DMS 273 (cell line): ENCODE data around the gene AMBRA1.
"Not testable (repeated sequence)": the region's sequence is repeated elsewhere in the genome, so short reads cannot be mapped to it uniquely, and the experiment has no call there.

ENCODE experiments used
- DNase-seq: peaks from one replicate; lab custom pipeline; 2025; ENCODE audit not compliant: unreplicated experiment; lab: John Stamatoyannopoulos, UW

AMBRA1 gene

GRCh38 chr11:46375392-46376101 lies 218.3 kb downstream of the AMBRA1 start:
- no peak for DNase-seq

- no peak for DNase-seq
Observed at GRCh38 chr11:46374815-46375214, 219.0 kb downstream of the AMBRA1 start.

- no peak for DNase-seq
Observed at GRCh38 chr11:46373787-46374740, 219.8 kb downstream of the AMBRA1 start.

GRCh38 chr11:46372501-46372900 lies 221.3 kb downstream of the AMBRA1 start:
- DNase-seq = not testable (repeated sequence)

- DNase-seq = no peak
Observed at GRCh38 chr11:46372086-46372485, 221.7 kb downstream of the AMBRA1 start.

GRCh38 chr11:46371262-46371661 lies 222.6 kb downstream of the AMBRA1 start:
- not testable (repeated sequence) for DNase-seq

- no peak for DNase-seq
Observed at GRCh38 chr11:46370253-46370652, 223.6 kb downstream of the AMBRA1 start.

GRCh38 chr11:46369458-46370152 lies 224.2 kb downstream of the AMBRA1 start:
- DNase-seq = peak; percentile 83

- DNase-seq = no peak
Observed at GRCh38 chr11:46367916-46368267, 225.9 kb downstream of the AMBRA1 start.

GRCh38 chr11:46367244-46367915 lies 226.4 kb downstream of the AMBRA1 start:
- DNase-seq = peak; percentile 95

GRCh38 chr11:46366661-46367161 lies 227.1 kb downstream of the AMBRA1 start:
- DNase-seq = no peak

- no peak for DNase-seq
Observed at GRCh38 chr11:46366260-46366659, 227.6 kb downstream of the AMBRA1 start.

- DNase-seq = no peak
Observed at GRCh38 chr11:46364791-46365190, 229.0 kb downstream of the AMBRA1 start.

GRCh38 chr11:46364056-46364455 lies 229.8 kb downstream of the AMBRA1 start:
- DNase-seq = no peak

GRCh38 chr11:46363455-46364005 lies 230.3 kb downstream of the AMBRA1 start:
- DNase-seq = peak; percentile 50

GRCh38 chr11:46363031-46363407 lies 230.8 kb downstream of the AMBRA1 start:
- DNase-seq = no peak

GRCh38 chr11:46362156-46363030 lies 231.4 kb downstream of the AMBRA1 start:
- DNase-seq = no peak

GRCh38 chr11:46361283-46362155 lies 232.3 kb downstream of the AMBRA1 start:
- DNase-seq = peak; percentile 59

GRCh38 chr11:46360878-46361277 lies 232.9 kb downstream of the AMBRA1 start:
- DNase-seq = no peak
